Hepatocyte (in vitro differentiated cells): ENCODE results near the gene SEMA4C. TPM values are rescaled to one million over a fixed set of nuclear protein-coding genes. Genes with fewer than 3 reads are reported as not detected.

ENCODE experiments used
- DNase-seq: peaks from one replicate; pipeline ENCODE4 v3.0.0-alpha.2; 2016; ENCODE audit warnings: low spot score
- H2AFZ ChIP-seq: fragments of 200-600 bp; sonication (generic); 2 replicates; pipeline ENCODE4 v1.6.0; 2016; ENCODE audit warnings: antibody characterized with exemption, mild to moderate bottlenecking
- H3K27ac ChIP-seq: fragments of 200-600 bp; sonication (generic); 2 replicates; pipeline ENCODE4 v1.5.1; 2016; ENCODE audit warnings: mild to moderate bottlenecking
- H3K27me3 ChIP-seq: fragments of 200-600 bp; sonication (generic); 2 replicates; pipeline ENCODE4 v1.6.1; 2016
- H3K36me3 ChIP-seq: fragments of 200-600 bp; sonication (generic); replicated peaks from 2 replicates; pipeline ENCODE4 v1.5.1; 2016; ENCODE audit warnings: low read depth; ENCODE audit not compliant: insufficient read depth
- H3K4me1 ChIP-seq: fragments of 200-600 bp; sonication (generic); 2 replicates; pipeline ENCODE4 v1.5.1; 2016; ENCODE audit warnings: mild to moderate bottlenecking, moderate library complexity; ENCODE audit not compliant: insufficient read depth
- H3K4me2 ChIP-seq: fragments of 200-600 bp; sonication (generic); 2 replicates; pipeline ENCODE4 v1.6.0; 2016
- H3K4me3 ChIP-seq: fragments of 200-600 bp; sonication (generic); 2 replicates; pipeline ENCODE4 v1.5.1; 2016; ENCODE audit warnings: mild to moderate bottlenecking
- H3K79me2 ChIP-seq: fragments of 200-600 bp; sonication (generic); 2 replicates; pipeline ENCODE4 v1.6.0; 2017; ENCODE audit warnings: mild to moderate bottlenecking
- H3K9me2 ChIP-seq: fragments of 200-600 bp; sonication (generic); replicated peaks from 2 replicates; pipeline ENCODE4 v1.6.0; 2017; ENCODE audit warnings: mild to moderate bottlenecking; ENCODE audit not compliant: insufficient read depth
- H3K9me3 ChIP-seq: fragments of 200-600 bp; sonication (generic); 2 replicates; pipeline ENCODE4 v1.5.1; 2016; ENCODE audit warnings: low read depth, mild to moderate bottlenecking
- H4K20me1 ChIP-seq: fragments of 200-600 bp; sonication (generic); 2 replicates; pipeline ENCODE4 v1.6.0; 2016; ENCODE audit warnings: mild to moderate bottlenecking; ENCODE audit not compliant: insufficient read depth, poor library complexity, severe bottlenecking
- EZH2 ChIP-seq: fragments of 200-600 bp; sonication (generic); IDR thresholded peaks from 2 replicates; pipeline ENCODE4 v1.6.1; 2016; ENCODE audit warnings: antibody characterized with exemption, mild to moderate bottlenecking, borderline replicate concordance
- EZH2phosphoT487 ChIP-seq: fragments of 200-600 bp; sonication (generic); IDR thresholded peaks from one replicate; pipeline ENCODE4 v1.6.1; 2018; ENCODE audit warnings: antibody characterized with exemption, mild to moderate bottlenecking, low read depth, moderate library complexity; ENCODE audit not compliant: unreplicated experiment, severe bottlenecking
- WGBS: methylation state at CpG from one replicate; pipeline ENCODE4 v1.1.6; 2016; ENCODE audit warnings: low lambda C conversion rate; ENCODE audit errors: missing lambda C conversion rate; 5-methylcytosine and 5-hydroxymethylcytosine counted together
- polyA plus RNA-seq: library from polyadenylated mRNA; unstranded; fragments of >200 nt; fragmentation: Nextera tagmentation; extraction: Ambion mirVana; gene quantifications from 2 replicates; pipeline ENCODE4 v1.2.1, GENCODE V29; 2016
- total RNA-seq: library from RNA; depleted of rRNA; stranded (reverse); fragments of >200 nt; gene quantifications from 2 replicates; pipeline ENCODE4 v1.2.3, GENCODE V29; 2014
- TF ChIP-seq, protein P1 (sequence below): fragments of 200-600 bp; sonication (generic); IDR thresholded peaks from 2 replicates; pipeline ENCODE4 v1.5.1; 2016; ENCODE audit warnings: antibody characterized with exemption, mild to moderate bottlenecking; ENCODE audit not compliant: poor library complexity

The SEMA4C gene
- total and polyA plus RNA-seq, 2 experiments from 2014 or later, result 28.6 to 37.5 TPM

- Histone ChIP-seq H3K36me3 (no peaks in the 10 kb centered on the region), H3K9me3 (no peaks in the 10 kb centered on the region), H3K27ac (no peak overlapping the region), H3K27me3 (no peaks in the 10 kb centered on the region), H3K4me3 (no peak overlapping the region), H3K9me2 (no peaks in the 10 kb centered on the region), H3K4me2 (no peak overlapping the region), H2AFZ (no peak overlapping the region), H3K4me1 (peaks cover 21% of the 10 kb centered on the region), H4K20me1 (no peaks in the 10 kb centered on the region), H3K79me2 (no peaks in the 10 kb centered on the region)
- TF ChIP-seq, protein P1, sequence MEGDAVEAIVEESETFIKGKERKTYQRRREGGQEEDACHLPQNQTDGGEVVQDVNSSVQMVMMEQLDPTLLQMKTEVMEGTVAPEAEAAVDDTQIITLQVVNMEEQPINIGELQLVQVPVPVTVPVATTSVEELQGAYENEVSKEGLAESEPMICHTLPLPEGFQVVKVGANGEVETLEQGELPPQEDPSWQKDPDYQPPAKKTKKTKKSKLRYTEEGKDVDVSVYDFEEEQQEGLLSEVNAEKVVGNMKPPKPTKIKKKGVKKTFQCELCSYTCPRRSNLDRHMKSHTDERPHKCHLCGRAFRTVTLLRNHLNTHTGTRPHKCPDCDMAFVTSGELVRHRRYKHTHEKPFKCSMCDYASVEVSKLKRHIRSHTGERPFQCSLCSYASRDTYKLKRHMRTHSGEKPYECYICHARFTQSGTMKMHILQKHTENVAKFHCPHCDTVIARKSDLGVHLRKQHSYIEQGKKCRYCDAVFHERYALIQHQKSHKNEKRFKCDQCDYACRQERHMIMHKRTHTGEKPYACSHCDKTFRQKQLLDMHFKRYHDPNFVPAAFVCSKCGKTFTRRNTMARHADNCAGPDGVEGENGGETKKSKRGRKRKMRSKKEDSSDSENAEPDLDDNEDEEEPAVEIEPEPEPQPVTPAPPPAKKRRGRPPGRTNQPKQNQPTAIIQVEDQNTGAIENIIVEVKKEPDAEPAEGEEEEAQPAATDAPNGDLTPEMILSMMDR, result no peak
- no peak for TF ChIP-seq EZH2phosphoT487
- TF ChIP-seq EZH2, result no peak
- WGBS, result 95% methylated on average over 8 of the region's 8 CpGs
- no peak for DNase-seq
Measured at GRCh38 chr2:96882906-96883305, 13.0 kb upstream of the SEMA4C start.

DNA sequence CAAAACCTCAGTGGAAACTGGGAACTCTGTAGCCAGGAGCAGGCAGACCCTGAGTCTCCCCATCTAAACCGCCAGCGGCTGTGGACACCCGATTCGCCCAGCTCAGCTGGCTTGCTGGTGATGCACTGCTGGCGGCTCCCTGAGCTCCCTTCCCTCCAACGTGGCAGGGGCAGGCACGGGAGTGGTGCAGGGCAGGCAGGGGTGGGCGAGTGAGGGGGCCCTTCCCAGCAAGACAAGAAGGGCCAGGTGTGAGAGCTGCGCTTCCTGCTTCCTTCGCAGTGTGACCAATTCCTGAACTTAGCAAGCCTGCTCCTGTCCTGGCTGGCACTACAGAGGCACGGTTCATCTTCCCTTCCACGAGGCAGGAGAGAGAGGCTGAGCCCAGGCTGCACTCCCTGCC lies 12.3 kb upstream of the SEMA4C start:
- peak overlapping the region; percentile 42 for H3K4me2 ChIP-seq
- no peak for DNase-seq
- H3K4me3 ChIP-seq, result no peak overlapping the region
- no peaks in the 10 kb centered on the region for H3K36me3 ChIP-seq
- no peaks in the 10 kb centered on the region for H3K27me3 ChIP-seq
- WGBS, result 57% methylated on average over 12 of the region's 12 CpGs
- H3K9me3 ChIP-seq, result no peaks in the 10 kb centered on the region
- H2AFZ ChIP-seq, result no peak overlapping the region
- H3K79me2 ChIP-seq, result no peaks in the 10 kb centered on the region
- H3K9me2 ChIP-seq, result no peaks in the 10 kb centered on the region
- H4K20me1 ChIP-seq, result no peaks in the 10 kb centered on the region
- peaks cover 14% of the 10 kb centered on the region for H3K4me1 ChIP-seq
- TF ChIP-seq EZH2, result no peak
- TF ChIP-seq, protein P1, result no peak
- no peak overlapping the region for H3K27ac ChIP-seq

GRCh38 chr2:96881349-96882195 lies 11.7 kb upstream of the SEMA4C start:
- Histone ChIP-seq H3K4me2 (peak overlapping the region; percentile 42), H4K20me1 (no peaks in the 10 kb centered on the region), H3K27ac (no peak overlapping the region), H3K79me2 (no peaks in the 10 kb centered on the region), H3K9me3 (no peaks in the 10 kb centered on the region), H3K27me3 (no peaks in the 10 kb centered on the region), H2AFZ (no peak overlapping the region), H3K36me3 (no peaks in the 10 kb centered on the region), H3K9me2 (no peaks in the 10 kb centered on the region), H3K4me1 (peaks cover 11% of the 10 kb centered on the region), H3K4me3 (no peak overlapping the region)
- no peak for DNase-seq
- TF ChIP-seq EZH2, result no peak
- no peak for TF ChIP-seq EZH2phosphoT487
- TF ChIP-seq, protein P1, result no peak
- WGBS, result 41% methylated on average over 10 of the region's 10 CpGs
